ENCODE results near the gene SYNJ1. TPM values are rescaled to one million over a fixed set of nuclear protein-coding genes. Genes with fewer than 3 reads are reported as not detected.
"Not testable (repeated sequence)": the region's sequence is repeated elsewhere in the genome, so short reads cannot be mapped to it uniquely, and the experiment has no call there.

SYNJ1 gene
- total RNA-seq, 4 donors from 2014 or later: 4.3 to 20.3 (median 9.6) TPM

GRCh38 chr21:32648165-32648564 is 79.6 kb downstream of the SYNJ1 start:
- Histone ChIP-seq H3K27ac (no peak overlapping the region), H3K9me3 (no peaks in the 10 kb centered on the region), H3K4me3 (no peak overlapping the region), H3K36me3 (peaks cover 49% of the 10 kb centered on the region), H3K27me3 (no peaks in the 10 kb centered on the region), H3K4me1 (no peaks in the 10 kb centered on the region)
- TF ChIP-seq EP300 (IDR thresholded peaks at IDR 0.05): no peak
- no peak for TF ChIP-seq POLR2AphosphoS5 (IDR thresholded peaks at IDR 0.05)
- TF ChIP-seq, protein P1, sequence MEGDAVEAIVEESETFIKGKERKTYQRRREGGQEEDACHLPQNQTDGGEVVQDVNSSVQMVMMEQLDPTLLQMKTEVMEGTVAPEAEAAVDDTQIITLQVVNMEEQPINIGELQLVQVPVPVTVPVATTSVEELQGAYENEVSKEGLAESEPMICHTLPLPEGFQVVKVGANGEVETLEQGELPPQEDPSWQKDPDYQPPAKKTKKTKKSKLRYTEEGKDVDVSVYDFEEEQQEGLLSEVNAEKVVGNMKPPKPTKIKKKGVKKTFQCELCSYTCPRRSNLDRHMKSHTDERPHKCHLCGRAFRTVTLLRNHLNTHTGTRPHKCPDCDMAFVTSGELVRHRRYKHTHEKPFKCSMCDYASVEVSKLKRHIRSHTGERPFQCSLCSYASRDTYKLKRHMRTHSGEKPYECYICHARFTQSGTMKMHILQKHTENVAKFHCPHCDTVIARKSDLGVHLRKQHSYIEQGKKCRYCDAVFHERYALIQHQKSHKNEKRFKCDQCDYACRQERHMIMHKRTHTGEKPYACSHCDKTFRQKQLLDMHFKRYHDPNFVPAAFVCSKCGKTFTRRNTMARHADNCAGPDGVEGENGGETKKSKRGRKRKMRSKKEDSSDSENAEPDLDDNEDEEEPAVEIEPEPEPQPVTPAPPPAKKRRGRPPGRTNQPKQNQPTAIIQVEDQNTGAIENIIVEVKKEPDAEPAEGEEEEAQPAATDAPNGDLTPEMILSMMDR (IDR thresholded peaks at IDR 0.05): no peak
- TF ChIP-seq POLR2A (IDR thresholded peaks at IDR 0.05): no peak
- no peak for DNase-seq (ENCODE audit: low spot score in 2 of 2)

DNA sequence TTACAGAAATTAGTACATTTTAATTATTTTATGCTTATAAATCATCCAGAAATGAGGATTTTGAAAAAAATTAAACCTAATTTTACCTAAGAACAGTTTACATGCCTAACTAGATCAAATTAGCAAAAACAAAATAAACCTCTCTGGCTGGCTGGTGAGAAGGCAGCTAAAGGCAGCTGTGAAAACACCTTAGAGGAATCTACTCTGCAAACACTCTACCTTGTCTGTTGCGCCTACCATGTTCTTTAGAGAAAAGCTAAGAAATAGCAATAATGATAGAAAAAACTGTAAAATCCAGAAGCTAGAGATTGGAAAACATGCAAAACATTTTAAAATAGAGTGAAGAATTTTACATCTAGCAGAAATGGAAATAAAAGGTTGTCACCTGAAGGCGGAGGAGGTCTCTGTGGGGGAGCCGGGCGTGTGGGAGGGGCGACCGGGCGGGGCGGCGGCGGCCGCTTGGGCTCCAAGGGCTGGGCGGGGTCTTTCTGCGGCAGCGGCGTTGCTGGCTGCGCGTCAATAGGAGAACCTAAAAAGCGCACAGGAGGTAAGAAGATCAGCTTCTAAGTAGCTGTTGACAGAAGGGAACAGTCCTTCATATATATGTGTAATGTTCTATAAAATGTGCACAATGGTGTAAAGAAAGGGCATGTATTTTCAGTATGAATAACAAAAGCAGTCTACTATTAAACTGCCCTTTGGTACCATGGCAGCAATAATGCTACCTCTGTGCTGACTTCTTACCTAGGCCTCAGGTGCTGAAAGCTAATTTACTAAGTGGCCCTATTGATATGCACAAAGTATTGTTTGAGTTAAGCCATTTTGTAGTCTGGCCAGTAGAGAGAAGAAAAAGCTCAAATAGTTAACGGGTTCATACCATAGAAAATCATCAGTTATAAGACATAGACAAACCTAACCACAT is 82.3 kb downstream of the SYNJ1 start:
- H3K4me3 ChIP-seq: no peak overlapping the region
- TF ChIP-seq POLR2AphosphoS5 (IDR thresholded peaks at IDR 0.05) (no peak), POLR2A (IDR thresholded peaks at IDR 0.05) (no peak), EP300 (IDR thresholded peaks at IDR 0.05) (no peak)
- TF ChIP-seq, protein P1 (IDR thresholded peaks at IDR 0.05): no peak
- no peaks in the 10 kb centered on the region for H3K27me3 ChIP-seq
- no peaks in the 10 kb centered on the region for H3K9me3 ChIP-seq
- 57% methylated on average over 19 of the region's 19 CpGs for WGBS
- DNase-seq (ENCODE audit: low spot score in 2 of 2): no peak
- peaks cover 69% of the 10 kb centered on the region for H3K36me3 ChIP-seq
- H3K4me1 ChIP-seq: no peaks in the 10 kb centered on the region
- H3K27ac ChIP-seq: no peak overlapping the region

DNA sequence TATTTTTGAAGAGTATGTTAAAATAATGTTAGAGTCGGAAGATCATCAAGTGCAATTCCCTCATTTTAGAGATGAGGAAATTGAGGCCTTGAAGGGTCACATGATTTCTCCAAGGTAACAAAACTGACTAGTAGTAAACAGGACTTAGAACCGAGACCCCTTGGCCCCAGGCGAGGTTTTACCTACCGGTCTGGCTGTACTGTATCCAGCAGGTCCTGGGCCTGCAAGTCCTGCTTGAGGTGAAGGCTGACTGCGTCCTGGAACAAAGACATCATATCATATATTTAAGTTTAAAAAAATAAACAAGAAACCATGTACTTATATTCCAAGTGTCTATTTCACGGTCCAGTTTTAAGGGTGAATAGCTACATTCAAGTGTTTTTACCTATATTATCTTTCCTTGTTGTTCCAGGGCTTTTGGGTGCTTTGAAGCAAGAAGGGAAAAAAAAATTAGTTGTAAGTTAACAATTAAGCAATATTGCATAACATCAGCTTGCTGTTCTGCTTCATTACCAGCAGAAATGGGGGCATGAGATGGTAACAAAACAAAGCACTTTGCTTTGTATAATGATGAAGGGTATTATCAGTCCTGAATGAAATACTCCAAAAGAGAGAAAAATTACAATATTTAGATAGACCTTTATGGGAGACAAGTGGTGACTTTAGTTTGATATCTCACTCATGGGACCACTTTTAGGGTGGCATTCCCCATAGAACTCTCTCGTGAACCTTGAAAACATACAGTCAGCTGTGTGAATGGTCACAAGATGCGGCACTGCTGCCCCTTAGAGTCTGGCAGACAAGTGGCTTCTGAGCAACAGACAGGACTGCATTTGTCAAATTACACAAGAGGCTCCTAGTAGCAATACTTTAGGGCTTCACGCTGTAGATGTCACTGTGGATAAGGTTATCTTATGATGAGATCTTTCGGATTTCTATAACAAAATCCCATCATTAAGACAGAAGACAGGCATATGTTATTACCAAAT is 85.8 kb downstream of the SYNJ1 start:
- Histone ChIP-seq H3K4me3 (no peak overlapping the region), H3K27ac (no peak overlapping the region), H3K4me1 (no peaks in the 10 kb centered on the region), H3K27me3 (no peaks in the 10 kb centered on the region), H3K36me3 (peaks cover 80% of the 10 kb centered on the region), H3K9me3 (no peaks in the 10 kb centered on the region)
- 74% methylated on average over 10 of the region's 10 CpGs for WGBS
- DNase-seq (ENCODE audit: low spot score in 2 of 2): no peak
- TF ChIP-seq, protein P1 (IDR thresholded peaks at IDR 0.05): no peak
- TF ChIP-seq POLR2A (IDR thresholded peaks at IDR 0.05) (no peak), POLR2AphosphoS5 (IDR thresholded peaks at IDR 0.05) (no peak), EP300 (IDR thresholded peaks at IDR 0.05) (no peak)

DNA sequence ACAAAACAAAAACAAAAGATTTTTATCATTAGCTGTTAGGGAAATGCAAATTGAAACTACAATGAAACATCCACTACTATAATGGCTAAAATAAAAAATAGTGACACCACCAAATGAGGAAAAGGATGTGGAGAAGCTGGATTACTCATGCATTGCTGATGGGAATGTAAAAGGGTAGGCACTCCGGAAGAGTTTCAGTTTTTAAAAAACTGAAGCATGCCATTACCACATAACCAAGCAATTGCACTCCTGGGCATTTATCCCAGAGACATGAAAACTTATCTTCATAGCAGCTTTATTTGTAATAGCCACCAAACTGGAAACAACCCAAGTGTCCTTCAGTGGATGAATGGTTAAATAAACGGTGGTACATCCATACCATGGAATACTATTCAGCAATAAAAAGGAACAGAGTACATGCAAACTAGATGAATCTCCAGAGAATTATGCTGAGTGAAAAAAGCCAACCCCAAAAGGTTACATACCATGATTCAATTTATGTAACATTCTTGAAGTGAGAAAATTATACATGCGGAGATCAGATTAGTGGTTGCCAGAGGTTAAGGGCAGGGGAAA is 101.1 kb downstream of the SYNJ1 start:
- H3K27ac ChIP-seq: no peak overlapping the region
- H3K4me3 ChIP-seq: no peak overlapping the region
- H3K36me3 ChIP-seq: peaks cover 21% of the 10 kb centered on the region
- peaks cover 8% of the 10 kb centered on the region for H3K27me3 ChIP-seq
- TF ChIP-seq POLR2AphosphoS5 (IDR thresholded peaks at IDR 0.05) (no peak), POLR2A (IDR thresholded peaks at IDR 0.05) (no peak), EP300 (IDR thresholded peaks at IDR 0.05) (no peak)
- TF ChIP-seq, protein P1 (IDR thresholded peaks at IDR 0.05): no peak
- DNase-seq (ENCODE audit: low spot score in 2 of 2): no peak
- no peaks in the 10 kb centered on the region for H3K4me1 ChIP-seq
- WGBS: 93% methylated on average over 3 of the region's 3 CpGs
- no peaks in the 10 kb centered on the region for H3K9me3 ChIP-seq

GRCh38 chr21:32618218-32618617 is 109.6 kb downstream of the SYNJ1 start:
- H3K27me3 ChIP-seq: peaks cover 23% of the 10 kb centered on the region
- not testable (repeated sequence) for H3K27ac ChIP-seq; H3K4me3 ChIP-seq; H3K4me1 ChIP-seq; H3K36me3 ChIP-seq; DNase-seq (ENCODE audit: low spot score in 2 of 2); H3K9me3 ChIP-seq
- WGBS: 82% methylated on average over 6 of the region's 6 CpGs
